22Rv1 (cell line): ENCODE measurements around the gene COL6A3.

Experiments used
- CTCF ChIP-seq: fragments of 450-650 bp; IDR thresholded peaks from 2 replicates; pipeline ENCODE4 v1.5.1; 2017; ENCODE audit warnings: mild to moderate bottlenecking
- ZFX ChIP-seq: fragments of 450-650 bp; IDR thresholded peaks from 2 replicates; pipeline ENCODE4 v1.6.1; 2017; ENCODE audit warnings: antibody characterized with exemption, borderline replicate concordance

DNA sequence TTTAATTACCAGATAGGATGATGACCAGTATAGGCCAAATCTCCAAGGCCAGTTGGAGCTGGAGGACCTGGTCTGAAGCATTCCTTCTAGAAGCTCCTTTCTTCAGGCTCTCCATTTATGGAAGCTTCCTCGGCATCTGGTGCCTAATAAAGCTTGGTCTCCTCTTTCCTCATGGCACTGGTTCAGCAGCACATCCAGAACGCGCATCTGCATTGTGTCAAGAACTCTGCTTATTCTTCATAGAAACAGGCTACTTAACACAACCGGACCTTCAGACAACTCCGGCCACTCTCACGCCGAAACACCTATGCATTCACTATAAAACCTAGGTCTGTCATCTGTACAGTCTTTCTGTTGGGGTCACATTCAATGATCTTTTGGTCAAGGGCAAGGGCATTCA is 99.8 kb downstream of the COL6A3 start:
- TF ChIP-seq CTCF: no peak
- no peak for TF ChIP-seq ZFX
